NB4 (cell line): ENCODE data around the gene STAT5B.

Experiments
- DNase-seq: peaks from one replicate; pipeline ENCODE4 v3.0.0; 2010; ENCODE audit warnings: low read depth
- H3K4me3 ChIP-seq: one replicate; pipeline ENCODE4 v1.5.1; 2011; ENCODE audit warnings: mild to moderate bottlenecking, low read depth, low read length, moderate library complexity
- CTCF ChIP-seq: IDR thresholded peaks from one replicate; pipeline ENCODE4 v1.5.1; 2012; ENCODE audit warnings: low read depth, low read length
- MYC ChIP-seq: IDR thresholded peaks from 2 replicates; pipeline ENCODE4 v1.6.1; 2011; ENCODE audit warnings: low read depth, low read length
- POLR2A ChIP-seq: IDR thresholded peaks from 2 replicates; pipeline ENCODE4 v1.6.1; 2011; ENCODE audit warnings: mild to moderate bottlenecking; ENCODE audit not compliant: insufficient read length; ENCODE audit errors: extremely low read depth
- TF ChIP-seq, protein P1 (sequence below): IDR thresholded peaks from 2 replicates; pipeline ENCODE4 v1.6.1; 2011; ENCODE audit warnings: low read depth, low read length

STAT5B gene

DNA sequence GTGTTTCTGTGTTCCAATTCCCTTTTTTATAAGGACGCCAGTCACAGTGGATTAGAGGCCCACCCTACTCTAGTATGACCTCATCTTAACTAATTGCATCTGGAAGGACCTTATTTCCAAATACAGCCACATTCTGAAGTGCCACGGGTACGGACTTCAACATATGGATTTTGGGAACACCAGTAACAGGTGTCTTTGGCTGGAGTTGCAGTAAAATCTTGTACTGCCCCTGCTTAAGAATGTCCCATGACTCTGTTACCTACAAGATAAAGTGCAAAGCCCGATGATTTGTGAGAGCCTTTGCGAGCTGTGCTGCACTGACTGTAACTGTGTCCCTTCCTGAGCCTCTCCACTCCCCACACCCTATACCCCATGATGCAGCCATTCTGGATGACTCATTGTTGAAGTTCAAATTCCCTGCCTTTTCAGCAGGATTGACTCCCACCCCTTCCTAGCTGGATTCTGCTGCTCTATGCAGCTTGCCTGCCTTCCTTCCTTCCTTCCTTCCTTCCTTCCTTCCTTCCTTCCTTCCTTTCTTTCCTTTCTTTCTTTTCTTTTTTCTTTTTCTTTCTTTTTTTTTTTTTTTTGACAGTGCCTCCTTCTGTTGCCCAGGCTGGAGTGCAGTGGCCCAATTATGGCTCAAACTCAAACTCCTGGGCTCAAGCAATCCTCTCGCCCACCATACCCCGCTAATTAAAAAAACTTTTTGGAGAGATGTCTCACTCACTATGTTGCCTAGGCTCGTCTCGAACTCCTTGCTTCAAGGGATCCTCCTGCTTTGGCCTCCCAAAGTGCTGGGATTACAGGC lies 93.1 kb downstream of the STAT5B start:
- H3K4me3 ChIP-seq, result peak overlapping the region; percentile 60
- no peak for DNase-seq

GRCh38 chr17:42181851-42182207 lies 94.4 kb downstream of the STAT5B start:
- no peak overlapping the region for H3K4me3 ChIP-seq
- DNase-seq, result no peak
- TF ChIP-seq CTCF (no peak), POLR2A (no peak)

More for the DNA sequence above, 93.1 kb downstream of the STAT5B start:
- TF ChIP-seq POLR2A, result no peak
- TF ChIP-seq, protein P1, sequence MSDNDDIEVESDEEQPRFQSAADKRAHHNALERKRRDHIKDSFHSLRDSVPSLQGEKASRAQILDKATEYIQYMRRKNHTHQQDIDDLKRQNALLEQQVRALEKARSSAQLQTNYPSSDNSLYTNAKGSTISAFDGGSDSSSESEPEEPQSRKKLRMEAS, result no peak
- no peak for TF ChIP-seq MYC
- no peak for TF ChIP-seq CTCF

DNA sequence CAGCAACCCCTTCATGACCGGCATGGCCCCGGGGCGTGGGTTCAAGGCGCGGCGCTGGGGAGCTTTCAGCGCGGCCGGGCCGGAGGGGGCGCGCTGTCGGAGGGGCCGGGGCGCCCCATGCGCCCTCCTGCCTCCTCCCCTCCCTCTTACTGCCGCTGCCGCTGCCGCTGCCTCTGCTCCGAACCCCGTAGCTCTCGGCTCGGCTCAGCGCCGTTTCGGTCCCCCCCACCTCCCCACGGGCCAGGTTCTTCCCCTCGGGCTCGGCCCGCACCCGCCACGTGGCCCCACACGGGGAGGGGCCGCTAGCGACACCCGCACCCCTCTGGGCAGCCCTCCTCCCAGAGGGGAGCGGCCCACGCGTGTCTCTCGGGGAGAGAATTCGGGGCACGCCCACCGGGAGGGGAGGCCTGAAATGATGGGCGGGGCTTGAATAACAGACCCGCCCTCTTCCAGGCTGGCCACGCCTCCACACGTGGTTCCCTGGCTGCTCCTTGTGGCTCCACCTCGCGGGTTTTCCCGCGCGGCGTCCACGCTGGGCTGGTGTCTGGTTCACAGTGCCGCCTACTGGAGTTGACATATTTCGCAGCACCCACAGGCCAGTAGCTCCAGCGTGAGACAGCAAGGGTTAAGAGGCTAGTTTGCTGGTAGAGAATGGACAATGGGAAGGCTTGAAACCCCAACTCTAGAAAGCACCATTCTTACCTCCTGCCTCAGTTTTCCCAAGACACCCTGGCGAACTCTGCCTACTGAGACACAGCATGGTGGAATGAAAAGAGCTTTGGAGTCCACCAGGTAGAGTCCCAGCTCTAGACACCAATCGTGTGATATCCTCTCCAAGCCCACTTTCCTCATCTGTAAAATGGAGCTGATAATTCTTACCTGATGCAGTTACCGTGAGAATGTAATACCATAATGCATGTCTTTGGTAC lies 95.0 kb downstream of the STAT5B start, which contains the start of gene KCNH4:
Gene KCNH4 (minus strand): TSS at position 221 of the 929 bp plus-strand sequence. CDS start 197 bp downstream, at position 24.
- DNase-seq, result peak; percentile 59
- H3K4me3 ChIP-seq, result no peak within 1 kb of the TSS
- TF ChIP-seq, protein P1, result no peak
- TF ChIP-seq CTCF, result peak; percentile 15
- no peak for TF ChIP-seq POLR2A

DNA sequence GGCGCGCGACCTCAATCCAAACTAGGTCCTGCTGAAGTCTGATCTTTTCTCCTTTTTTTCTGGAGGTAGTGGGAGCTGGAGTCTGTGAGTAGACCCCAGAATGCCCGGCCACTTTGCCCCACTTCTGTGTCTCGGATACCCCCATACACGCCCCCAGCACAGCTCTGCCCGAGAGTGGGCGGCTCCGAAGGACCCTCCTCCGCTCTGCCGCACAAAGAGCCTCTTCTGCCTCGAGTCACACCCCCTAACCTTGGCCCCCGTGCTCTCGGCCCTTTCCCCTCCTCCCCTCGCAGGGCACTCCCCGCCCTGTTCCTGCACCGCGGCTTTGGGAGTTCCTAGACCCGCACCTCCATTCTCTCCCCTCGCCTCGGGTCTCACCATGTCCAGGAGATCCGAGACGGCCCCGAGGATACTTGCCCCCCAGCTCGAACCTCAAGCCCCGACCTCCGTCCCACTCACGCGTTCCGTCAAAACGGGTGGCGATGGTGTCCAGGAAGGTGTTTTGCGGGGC lies 95.7 kb downstream of the STAT5B start:
- H3K4me3 ChIP-seq, result no peak overlapping the region
- TF ChIP-seq, protein P1, result no peak
- TF ChIP-seq POLR2A (no peak), CTCF (no peak), MYC (no peak)
- no peak for DNase-seq

- no peak for TF ChIP-seq POLR2A
- TF ChIP-seq CTCF, result no peak
- TF ChIP-seq, protein P1, result no peak
- TF ChIP-seq MYC, result no peak
- DNase-seq, result peak; percentile 34
- H3K4me3 ChIP-seq, result no peak overlapping the region
These were observed 96.2 kb downstream of the STAT5B start for GRCh38 chr17:42179911-42180410.
